Amygdala (tissue), 56 donors: ENCODE results near the gene PARP1.

Experiments
- DNase-seq, 56 donors: peaks; one replicate each; lab custom pipeline; 2025; lab: John Stamatoyannopoulos, UW

PARP1 gene

DNA sequence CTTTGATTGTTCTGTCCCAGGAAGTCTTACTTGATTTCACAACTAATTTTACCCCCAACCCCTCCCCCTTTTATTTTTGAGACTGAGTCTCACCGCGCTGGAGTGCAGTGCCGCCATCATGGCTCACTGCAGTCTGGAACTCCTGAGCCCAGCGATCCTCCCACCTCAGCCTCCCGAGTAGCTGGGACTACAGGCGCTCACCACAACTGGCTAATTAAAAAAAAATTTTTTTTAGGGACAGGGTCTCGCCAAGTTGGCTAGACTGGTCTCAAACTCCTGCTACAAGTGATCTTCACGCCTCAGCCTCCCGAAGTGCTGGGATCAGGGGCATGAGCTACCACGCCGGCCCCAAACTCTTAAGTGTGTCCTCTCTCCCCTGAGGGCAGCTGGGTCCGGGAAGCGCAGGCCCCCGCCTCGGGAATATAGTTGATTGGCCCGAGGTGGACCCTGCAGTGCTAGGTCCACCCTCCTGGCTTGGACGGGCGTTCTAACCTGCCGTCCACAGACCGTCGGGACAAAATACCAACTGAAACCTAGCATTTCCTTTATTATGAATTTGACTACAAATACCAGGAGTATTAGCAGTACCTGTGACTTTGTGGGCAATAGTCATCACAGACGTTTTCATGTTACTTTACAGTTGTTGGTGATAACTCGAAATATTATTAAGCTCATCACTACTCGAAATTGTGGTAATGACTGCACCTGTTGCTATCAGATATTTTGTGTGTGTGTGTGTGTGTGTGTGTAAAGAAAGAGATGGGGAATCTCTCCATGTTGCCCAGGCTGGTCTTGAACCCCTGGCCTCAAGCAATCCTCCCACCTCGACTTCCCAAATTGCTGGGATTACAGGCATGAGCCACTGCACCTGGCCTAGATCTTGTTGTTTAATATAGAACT is 642 bp upstream of the PARP1 start:
- DNase-seq, result no peak

DNA sequence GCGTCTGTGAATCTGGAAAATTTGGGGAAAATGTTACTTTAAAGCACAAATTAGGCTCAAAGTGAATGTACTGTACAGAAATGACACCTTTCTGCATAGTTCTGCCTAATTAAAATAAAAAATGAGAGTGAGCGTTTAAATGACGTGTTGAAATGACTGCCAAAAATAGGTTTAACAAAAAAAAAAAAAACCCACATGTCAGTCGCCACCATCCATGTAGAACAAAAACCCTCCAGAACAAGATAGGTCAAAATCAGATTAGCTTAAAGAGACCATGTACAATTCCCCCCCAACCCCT is 745 bp downstream of the PARP1 start:
- DNase-seq, result no peak

DNA sequence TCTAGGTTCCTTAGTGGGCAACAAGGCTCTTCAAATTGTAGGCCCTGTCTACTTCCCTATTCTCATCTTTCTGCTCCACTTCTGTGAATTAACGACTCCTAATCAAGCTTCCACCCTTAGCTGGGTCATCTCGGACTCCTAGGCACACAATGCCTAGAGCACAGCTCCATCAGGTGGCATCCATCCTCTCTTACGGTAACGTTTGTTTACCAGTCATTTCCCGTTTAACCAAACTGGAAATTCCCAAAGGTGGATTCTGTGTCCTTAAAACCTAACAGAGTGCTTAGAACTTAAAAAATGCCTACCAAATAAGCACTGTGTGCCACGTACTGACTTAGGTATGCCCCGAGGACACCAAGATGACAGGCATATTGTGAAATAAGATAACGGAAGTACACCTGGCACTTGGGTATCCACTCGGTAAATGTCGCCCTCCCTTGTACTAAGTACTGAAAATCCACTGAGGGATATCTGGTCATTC is 1.5 kb downstream of the PARP1 start:
- DNase-seq, result no peak

DNA sequence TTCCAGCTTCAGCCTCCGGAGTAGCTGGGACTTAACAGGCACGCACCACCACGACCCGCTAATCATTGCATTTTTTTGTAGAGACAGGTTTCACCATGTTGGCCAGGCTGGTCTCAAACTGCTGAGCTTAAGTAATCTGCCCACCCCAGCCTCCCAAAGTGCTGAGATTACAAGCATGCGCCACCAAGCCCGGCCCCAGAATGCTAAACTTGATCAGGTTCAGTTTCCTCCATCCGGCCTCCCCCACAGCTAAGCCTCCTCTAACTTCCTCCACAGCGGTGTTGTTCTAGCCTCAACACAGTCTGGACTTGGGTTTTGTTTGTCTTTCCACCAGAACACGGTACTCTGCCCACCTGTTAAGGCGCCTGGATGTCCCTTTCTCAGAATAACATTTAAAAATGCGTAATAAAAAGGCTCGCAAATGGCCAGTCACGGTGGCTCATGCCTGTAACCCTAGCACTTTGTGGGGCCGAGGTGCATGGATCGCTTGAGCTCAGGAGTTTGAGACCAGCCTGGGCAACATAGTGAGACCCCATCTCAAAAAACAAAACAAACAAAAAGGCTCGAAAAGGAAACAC is 2.4 kb downstream of the PARP1 start:
- peak in 1 of 56 donors; percentile 14 for DNase-seq

DNA sequence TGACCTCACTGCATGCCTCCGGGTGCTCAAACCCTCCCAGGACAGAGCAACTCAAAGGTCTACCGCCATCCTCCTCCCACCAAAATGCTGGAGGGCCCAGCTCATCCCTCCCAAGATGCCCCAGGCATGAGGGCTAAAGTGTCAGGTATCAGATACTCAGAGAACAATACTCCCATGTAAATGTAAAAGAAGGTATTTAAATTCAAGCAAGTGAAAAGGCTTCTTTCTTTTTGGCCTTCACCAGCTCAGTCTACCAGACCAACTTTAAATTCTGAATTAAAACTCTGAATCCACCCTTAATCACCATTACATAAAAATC is 3.0 kb downstream of the PARP1 start:
- DNase-seq, result no peak

DNA sequence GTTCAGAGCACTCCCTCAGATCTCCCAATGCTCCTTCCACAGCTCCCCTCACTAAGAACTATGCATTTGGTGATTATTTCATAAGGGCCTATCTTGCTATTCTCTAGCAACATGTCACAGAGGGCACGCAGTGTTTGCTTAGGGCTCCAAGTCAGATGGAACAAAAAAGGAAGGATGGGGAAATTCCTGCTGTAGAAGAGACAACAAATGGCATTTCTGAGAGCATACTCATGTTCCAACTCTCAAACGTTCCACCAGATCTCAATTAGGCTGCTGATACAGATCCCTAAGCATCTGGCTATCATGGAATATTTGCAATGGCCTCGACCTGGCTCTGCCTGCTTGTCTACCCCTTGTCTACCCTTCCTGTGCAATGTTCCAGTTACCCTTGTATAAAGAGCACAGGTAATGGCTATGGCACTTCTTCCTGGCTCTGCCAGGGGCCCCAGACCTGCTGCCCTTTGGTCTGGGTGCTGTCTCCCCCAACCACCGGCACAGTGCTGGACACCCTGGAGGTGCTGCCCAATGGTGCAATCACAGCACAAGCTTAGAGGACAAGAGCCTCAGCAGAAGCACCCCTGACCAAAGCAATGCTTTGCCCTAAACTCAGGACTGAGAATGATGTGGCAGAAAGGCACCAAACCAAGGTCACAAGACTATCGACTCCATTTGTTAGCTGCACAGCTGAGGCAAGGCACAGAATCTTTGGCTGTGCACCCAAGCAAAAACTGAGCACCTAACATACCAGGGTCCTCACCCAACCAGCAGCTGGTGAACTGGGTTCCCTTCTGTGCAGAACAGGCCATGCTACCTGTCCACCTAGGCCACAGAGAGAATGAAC is 3.6 kb downstream of the PARP1 start:
- no peak for DNase-seq

DNA sequence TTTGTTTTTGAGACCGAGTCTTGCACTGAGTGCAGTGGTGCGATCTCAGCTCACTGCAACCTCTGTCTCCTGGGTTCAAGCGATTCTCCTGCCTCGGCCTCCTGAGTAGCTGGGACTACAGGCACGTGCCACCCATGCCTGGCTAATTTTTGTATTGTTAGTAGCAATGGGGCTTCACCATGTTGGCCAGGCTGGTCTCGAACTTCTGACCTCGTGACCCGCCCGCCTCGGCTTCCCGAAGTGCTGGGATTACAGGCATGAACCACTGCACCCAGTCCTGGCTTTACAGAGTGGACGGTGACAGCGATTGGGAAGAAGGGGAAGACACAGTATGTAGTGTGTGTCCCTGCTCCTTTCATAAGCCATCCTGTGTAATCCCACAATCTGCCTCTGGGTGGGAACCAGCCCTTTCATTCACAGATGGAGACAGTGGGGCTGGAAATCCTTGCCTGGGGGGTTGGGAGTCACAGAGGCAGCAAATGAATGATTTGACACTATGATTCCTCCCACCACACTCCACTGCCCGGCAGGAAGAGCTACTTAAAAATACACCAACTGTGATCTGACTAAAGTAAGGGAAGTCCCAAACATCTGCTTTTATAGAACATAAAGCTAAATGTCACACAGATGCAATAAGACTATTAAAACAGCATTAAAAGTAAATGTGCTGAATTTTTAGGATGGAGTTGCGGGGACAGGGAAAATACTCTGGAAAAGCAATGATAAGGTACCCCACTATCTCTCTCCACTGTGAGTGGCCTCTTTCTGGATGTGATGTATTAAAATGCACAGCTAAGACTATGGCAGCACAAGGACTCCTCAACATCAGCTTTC is 4.5 kb downstream of the PARP1 start:
- DNase-seq, result peak in 12 of 56 donors; percentile 14 to 49 (median 33)

DNA sequence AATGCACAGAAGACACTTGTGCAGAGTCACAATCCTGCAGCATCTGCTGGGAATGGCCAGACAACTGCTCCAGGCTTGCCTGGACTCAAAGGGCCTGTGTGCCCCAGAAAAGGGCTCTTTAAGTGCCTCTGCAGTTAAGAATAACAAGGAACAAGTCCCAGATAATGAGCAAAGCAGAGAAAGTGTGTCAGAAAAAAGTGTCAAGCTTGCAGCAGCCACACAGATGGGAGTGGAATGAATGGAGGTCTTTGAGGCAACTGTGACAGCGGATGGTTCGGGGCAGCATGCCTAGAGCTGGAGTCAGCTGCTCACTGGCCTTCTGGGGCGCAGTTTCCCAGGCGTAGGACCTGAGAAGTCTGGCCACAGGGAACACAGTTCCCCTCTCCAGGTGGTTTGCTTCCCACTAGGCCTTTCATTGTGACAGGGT is 5.1 kb downstream of the PARP1 start:
- DNase-seq, result peak in 54 of 56 donors; percentile 9 to 94 (median 68)

DNA sequence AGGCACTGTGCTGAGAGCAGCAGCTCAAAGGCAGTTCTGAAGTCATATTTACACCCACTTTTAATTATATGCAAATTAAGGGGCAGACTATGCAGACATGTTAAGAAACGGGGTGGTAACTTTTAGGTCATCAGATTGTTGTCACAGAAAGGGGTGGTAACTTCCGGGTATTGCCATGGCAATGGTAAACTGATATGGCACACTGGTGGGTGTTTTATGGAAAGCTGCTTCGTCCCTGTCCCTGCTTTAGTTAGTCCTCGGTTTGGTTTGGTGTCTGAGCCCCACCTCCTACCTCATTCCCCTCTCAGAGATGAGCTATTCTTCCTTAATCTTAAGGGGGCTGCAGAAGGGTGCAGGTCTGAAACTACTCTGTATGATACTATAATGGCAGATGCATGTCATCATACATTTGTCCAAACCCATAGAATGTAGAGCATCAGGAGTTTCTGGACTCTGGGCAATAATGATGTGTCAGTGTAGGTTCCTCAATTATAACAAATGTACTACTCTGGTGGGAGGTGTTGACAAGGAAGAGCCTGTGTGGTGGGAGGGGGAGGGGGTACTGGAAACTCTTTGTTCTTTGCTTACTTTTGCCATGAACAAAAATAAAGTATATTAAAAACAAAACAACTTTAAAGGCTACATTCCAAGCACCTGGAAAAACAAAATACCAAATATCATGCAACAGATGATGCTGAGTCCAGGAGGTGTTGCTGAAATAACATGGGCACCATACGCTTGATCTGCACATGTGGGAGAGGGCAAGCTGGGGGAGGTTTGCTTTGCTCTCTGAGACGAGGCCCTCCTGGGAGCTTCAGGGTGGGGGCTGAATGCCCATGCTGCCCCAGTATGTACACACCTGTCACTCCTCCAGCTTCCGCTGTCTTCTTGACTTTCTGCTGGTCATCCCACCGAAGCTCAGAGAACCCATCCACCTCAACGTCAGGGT is 6.3 kb downstream of the PARP1 start:
- DNase-seq, result no peak

DNA sequence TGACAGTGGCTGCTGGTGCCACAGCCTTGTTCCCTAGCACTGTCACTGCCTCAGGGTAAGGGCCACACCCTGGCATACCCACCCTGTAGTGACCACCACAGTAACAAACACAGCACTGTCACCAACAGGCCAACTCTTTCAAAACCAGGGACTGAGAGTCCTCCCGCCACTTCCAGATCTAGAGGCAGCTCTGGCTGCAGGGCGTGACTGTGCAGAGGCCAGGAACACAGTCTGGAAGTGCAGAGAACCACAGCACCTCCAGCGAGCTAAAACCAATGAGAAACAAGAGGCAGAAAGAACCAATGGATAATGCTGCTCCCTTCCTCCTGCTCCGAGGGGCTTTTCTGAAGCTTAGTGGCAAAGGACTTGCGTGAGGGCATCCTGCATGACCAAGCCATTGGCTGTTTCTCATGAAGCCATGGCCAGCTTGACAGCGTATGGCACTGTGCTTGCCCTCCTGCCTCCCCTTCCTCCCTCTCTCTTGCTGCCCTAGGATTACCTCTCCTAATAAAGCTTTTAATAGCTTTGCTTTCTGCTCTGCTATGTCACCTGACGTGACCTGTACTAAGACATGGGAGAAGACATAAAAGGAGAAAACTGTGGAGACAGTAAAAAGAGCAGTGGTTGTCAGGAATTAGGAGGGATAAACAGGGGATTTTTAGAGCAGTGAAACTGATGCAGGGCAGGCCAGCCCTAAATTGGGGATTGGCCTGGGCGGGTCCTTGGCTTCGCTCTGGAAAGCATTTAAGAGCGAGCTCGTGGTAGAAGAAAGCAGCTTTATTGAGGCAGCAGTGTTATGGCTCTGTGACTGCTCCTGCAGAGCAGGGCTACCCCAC is 7.2 kb downstream of the PARP1 start:
- DNase-seq, result no peak

DNA sequence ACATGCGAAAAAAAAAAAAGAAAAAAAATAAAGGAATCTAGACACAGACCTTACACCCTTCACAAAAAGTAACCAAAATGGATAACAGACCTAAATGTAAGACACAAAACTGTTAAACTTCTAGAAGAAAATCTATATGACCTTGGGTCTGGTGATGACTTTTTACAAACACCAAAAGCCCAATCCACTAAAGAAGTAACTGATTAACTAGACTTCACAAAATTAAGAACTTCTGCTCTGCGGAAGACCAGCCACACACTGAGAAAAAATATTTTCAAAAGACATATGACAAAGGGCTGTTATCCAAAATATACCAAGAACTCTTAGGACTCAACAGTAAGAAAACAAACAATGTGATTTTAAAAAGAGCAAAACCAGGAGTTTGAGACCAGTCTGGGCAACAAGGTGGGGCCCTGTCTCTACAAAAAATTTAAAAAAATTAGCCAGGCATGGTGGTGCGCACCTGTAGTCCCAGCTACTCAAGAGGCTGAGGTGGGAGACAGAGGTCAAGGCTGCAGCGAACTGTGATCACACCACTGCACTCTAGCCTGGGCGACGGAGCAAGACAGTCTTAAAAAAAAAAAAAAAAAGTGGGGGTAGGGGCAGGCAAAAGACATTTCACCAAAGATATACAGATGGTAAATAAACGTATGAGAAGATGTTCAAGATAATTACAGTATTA is 9.8 kb downstream of the PARP1 start:
- DNase-seq, result no peak

DNA sequence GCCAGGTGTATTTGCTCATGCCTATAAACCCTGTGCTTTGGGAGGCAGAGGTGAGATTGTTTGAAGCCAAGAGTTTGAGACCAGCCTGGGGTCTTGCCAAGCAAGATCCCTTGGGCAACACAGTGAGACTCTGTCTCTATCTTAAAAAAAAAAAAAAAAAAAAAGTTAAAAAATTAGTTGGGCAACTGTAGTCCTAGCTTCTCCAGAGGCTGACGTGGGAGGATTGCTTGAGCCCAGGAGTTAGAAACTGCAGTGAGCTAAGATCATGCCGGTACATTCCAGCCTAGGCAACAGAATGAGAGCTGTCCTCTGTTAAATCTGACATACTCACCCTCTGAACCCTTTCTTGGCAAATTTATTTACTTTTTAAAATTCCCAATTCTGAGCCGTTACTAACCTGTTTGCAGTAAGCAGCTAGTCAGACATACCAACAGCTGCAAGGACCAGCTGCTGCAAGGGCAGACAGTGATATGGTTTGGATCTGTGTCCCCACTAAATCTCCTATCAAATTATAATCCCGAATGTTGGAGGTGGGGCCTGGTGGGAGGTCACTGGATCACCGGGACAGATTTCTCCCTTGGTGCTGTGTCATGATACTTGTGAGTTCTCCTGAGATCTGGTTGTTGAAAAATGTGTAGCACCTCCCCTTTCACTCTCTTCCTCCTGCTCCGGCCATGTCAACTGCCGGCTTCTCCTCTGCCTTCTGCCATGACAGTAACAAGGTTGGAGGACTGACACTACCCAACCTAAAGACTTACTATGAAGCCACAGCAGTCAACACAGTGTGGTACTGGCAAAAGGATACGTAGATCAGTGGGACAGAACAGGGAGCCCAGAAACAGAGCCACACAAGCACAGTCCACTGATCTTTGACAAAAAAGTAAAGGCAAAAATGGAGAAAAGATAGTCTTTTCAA is 10.6 kb downstream of the PARP1 start:
- DNase-seq, result no peak

DNA sequence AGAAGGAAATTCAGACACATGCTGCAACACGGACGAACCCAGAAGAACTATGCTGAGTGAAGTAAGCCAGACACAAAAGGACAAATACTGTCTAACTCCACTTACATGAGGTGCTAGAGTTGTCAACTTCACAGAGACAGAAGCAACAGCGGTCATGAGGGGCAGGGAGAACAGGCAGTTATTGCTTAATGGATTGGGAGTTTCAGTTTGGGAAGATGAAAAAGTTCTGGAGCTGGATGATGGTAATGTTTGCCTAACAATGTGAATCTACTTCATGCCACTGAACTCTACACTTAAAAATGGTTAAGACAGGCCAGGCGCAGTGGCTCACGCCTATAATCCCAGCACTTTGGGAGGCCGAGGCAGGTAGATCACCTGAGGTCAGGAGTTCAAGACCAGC is 12.1 kb downstream of the PARP1 start:
- no peak for DNase-seq

DNA sequence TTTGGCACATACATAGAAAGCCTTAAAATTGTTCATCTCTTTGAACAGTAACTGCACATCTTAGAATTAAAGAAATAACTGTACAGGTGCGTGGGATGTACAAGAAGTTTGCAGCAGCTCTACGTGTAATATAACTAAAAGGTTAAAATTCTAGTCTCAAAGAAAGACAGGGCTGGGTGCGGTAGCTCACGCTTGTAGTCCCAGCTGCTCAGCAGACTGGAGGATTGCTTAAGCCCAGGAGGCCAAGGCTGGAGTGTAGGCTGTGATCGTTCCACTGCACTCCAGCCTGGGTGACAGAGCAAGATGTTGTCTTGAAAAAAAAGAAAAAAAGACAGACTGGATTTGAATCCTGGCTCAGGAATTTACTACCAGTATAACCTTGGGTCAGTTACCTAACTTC is 13.4 kb downstream of the PARP1 start:
- no peak for DNase-seq

DNA sequence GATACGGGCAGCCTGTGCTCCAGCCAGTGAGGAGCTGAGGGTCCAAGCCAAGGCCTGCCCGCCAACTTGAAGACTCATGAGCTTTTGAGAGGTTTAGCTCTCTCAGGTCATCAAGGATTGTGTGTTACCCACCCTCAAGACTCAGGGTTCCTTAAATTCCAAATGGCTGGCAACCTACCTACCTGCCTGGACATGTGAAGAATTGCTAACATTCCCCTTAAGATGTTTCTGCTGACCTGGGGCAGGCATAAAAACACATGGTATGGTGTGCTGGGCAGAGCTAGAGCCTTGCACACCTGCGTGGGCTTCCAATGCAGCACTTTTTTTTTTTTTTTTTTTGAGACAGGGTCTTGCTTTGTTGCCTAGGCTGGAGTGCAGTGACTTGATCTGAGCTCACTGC is 17.2 kb downstream of the PARP1 start:
- DNase-seq, result no peak

DNA sequence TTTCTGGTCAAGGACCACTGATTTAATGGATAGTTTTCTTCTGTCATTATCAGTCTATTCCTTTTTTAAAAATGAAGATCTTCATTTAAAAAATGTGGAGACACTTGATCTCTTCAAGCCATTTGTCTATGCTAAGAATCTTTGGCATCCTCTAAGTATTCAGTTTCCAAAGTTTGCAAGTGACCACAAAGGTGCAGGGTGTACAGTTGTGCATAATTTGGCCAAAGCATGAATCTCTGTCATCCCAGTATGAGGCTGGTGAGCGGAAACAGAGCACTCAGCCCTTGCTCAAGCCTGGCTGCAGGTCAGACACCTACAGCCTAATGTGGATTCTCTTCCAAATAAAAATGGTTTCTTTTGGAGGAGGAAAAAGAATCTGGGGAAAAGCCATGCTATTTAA is 19.8 kb downstream of the PARP1 start:
- DNase-seq, result no peak

DNA sequence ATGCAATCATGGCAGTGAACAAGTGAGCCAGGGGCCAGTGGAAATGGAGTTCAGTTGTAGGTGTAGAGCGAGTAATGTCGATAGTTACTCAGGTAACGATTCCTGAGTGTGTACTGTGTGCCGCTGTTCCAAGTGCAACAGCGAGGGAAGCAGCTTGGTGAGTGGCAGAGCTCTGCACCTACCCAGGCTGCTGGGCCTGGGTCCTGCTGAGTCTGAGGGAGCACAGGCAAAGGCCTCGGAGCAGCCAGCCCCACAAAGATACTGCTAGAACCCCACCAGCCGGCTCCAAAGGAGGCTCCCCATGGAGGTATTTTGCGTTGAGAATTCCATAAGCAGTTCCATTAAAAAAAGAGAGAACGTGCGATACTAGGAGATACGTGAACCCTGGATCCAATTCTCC is 23.2 kb downstream of the PARP1 start:
- no peak for DNase-seq
